ENCODE measurements around the gene DHX36. TPM values are rescaled to one million over a fixed set of nuclear protein-coding genes. Genes with fewer than 3 reads are reported as not detected.
A peak's percentile ranks its signal among the peaks of the same experiment; 100 is the strongest.

Gene DHX36
- total RNA-seq, 1 donor from 2014 or later, result 93.4 TPM

GRCh38 chr3:154327871-154328270 is 3.6 kb upstream of the DHX36 start:
- Mint-ChIP-seq H3K36me3 (ENCODE audit: low read depth) (no peaks in the 10 kb centered on the region), H3K4me3 (no peak overlapping the region), H3K4me1 (peaks cover 11% of the 10 kb centered on the region), H3K27ac (ENCODE audit: unreplicated experiment) (no peak overlapping the region), H3K27me3 (ENCODE audit: low read depth) (no peaks in the 10 kb centered on the region), H3K9me3 (no peaks in the 10 kb centered on the region)
- DNase-seq (ENCODE audit: low read depth, low spot score), result no peak
- TF ChIP-seq, protein P1, sequence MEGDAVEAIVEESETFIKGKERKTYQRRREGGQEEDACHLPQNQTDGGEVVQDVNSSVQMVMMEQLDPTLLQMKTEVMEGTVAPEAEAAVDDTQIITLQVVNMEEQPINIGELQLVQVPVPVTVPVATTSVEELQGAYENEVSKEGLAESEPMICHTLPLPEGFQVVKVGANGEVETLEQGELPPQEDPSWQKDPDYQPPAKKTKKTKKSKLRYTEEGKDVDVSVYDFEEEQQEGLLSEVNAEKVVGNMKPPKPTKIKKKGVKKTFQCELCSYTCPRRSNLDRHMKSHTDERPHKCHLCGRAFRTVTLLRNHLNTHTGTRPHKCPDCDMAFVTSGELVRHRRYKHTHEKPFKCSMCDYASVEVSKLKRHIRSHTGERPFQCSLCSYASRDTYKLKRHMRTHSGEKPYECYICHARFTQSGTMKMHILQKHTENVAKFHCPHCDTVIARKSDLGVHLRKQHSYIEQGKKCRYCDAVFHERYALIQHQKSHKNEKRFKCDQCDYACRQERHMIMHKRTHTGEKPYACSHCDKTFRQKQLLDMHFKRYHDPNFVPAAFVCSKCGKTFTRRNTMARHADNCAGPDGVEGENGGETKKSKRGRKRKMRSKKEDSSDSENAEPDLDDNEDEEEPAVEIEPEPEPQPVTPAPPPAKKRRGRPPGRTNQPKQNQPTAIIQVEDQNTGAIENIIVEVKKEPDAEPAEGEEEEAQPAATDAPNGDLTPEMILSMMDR (conservative IDR thresholded peaks at IDR 0.05), result no peak

GRCh38 chr3:154324919-154325318 is 632 bp upstream of the DHX36 start:
- H3K9me3 Mint-ChIP-seq, result no peaks in the 10 kb centered on the region
- TF ChIP-seq, protein P1 (conservative IDR thresholded peaks at IDR 0.05), result no peak
- no peak overlapping the region for H3K27ac Mint-ChIP-seq (ENCODE audit: unreplicated experiment)
- no peaks in the 10 kb centered on the region for H3K27me3 Mint-ChIP-seq (ENCODE audit: low read depth)
- no peak for DNase-seq (ENCODE audit: low read depth, low spot score)
- H3K36me3 Mint-ChIP-seq (ENCODE audit: low read depth), result peaks cover 2% of the 10 kb centered on the region
- H3K4me3 Mint-ChIP-seq, result peak overlapping the region; percentile 94
- H3K4me1 Mint-ChIP-seq, result peaks cover 21% of the 10 kb centered on the region

DNA sequence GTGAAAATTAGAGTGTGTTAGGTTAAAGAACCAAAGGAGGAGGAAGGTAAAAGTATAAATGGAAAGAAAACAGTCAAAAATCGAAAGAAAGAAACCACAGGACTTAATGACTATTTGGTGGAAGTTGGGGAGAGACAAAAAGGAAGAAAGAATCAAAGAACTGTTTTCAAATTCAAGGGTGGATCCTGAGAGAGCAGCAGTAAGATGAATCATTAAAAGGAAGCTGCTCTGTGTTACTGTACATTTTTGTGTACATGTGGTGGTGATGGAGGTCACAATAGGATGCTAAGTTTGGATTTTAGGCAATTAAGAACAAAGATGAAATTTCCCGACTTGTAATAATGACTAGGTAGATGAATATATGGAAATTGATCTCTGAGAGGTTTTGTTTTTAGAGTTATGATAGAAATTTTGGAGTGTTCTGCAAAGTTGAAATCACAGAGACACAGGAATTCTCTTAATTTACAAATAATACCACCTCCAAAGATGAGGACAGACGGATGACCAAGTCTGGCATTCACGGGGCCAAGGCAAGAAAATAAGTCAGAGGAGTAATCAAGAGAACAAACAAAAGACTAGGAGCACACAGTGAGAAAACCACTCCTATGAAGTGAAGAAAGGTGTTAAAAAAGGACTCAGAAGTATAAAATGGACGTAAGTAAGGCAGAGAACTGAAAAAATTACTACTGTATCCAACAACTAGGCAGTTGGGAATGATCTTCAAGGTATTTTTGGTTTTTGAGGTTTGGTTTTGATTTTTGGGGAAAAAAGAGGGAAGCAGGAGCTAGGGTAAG is 7.1 kb downstream of the DHX36 start:
- no peak overlapping the region for H3K4me3 Mint-ChIP-seq
- no peaks in the 10 kb centered on the region for H3K27me3 Mint-ChIP-seq (ENCODE audit: low read depth)
- H3K27ac Mint-ChIP-seq (ENCODE audit: unreplicated experiment), result peak overlapping the region; percentile 8
- peaks cover 18% of the 10 kb centered on the region for H3K4me1 Mint-ChIP-seq
- H3K36me3 Mint-ChIP-seq (ENCODE audit: low read depth), result peaks cover 23% of the 10 kb centered on the region
- TF ChIP-seq, protein P1 (conservative IDR thresholded peaks at IDR 0.05), result no peak
- peaks cover 3% of the 10 kb centered on the region for H3K9me3 Mint-ChIP-seq
- DNase-seq (ENCODE audit: low read depth, low spot score), result no peak

DNA sequence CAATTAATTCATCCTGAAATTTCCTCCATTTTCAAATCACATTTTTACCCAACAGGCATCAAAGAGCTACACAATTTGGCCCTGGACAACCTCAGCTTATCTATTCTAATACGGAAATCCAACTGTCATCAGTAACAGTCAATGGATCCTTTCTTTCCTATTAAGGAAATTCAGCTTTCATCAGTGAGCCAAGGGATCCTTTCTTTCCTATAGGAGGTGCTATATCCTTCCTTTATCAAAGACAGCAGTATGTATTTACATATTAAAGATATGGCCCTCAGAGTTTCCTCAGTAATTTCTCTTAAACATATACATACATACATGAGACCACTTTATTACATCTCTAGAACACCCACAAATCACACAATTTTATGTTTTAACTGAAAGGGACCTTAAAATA is 10.1 kb downstream of the DHX36 start:
- Mint-ChIP-seq H3K27ac (ENCODE audit: unreplicated experiment) (no peak overlapping the region), H3K9me3 (peaks cover 3% of the 10 kb centered on the region), H3K36me3 (ENCODE audit: low read depth) (peaks cover 21% of the 10 kb centered on the region), H3K4me1 (peaks cover 14% of the 10 kb centered on the region), H3K27me3 (ENCODE audit: low read depth) (no peaks in the 10 kb centered on the region), H3K4me3 (no peak overlapping the region)
- TF ChIP-seq, protein P1 (conservative IDR thresholded peaks at IDR 0.05), result peak; percentile 23
- DNase-seq (ENCODE audit: low read depth, low spot score), result no peak

GRCh38 chr3:154310840-154311239 is 13.4 kb downstream of the DHX36 start:
- no peak for DNase-seq (ENCODE audit: low read depth, low spot score)
- Mint-ChIP-seq H3K27ac (ENCODE audit: unreplicated experiment) (no peak overlapping the region), H3K4me1 (no peaks in the 10 kb centered on the region), H3K4me3 (no peak overlapping the region), H3K9me3 (peaks cover 3% of the 10 kb centered on the region), H3K36me3 (ENCODE audit: low read depth) (peaks cover 18% of the 10 kb centered on the region), H3K27me3 (ENCODE audit: low read depth) (no peaks in the 10 kb centered on the region)
- TF ChIP-seq, protein P1 (conservative IDR thresholded peaks at IDR 0.05), result no peak
